A673 (cell line): ENCODE measurements around the gene HPS6. TPM values are rescaled to one million over a fixed set of nuclear protein-coding genes. Genes with fewer than 3 reads are reported as not detected.

Experiments used
- BruUV-seq: library from RNA; stranded (reverse); fragments of 400-500 nt; replicated peaks from 2 replicates; lab custom pipeline; 2021; lab: Mats Ljungman, UMichigan
- CTCF ChIA-PET: fragments of 300-600 bp; sonication (Branson Sonifier 250); formaldehyde crosslinking; loops from one replicate; lab custom pipeline; 2022; ENCODE audit warnings: antibody characterized with exemption; lab: Charles Lee
- POLR2A ChIA-PET: fragments of 300-600 bp; sonication (Branson Sonifier 250); formaldehyde crosslinking; loops from one replicate; lab custom pipeline; 2022; ENCODE audit warnings: antibody characterized with exemption; ENCODE audit not compliant: low non-redundant PET; lab: Charles Lee
- DNase-seq: peaks from one replicate; pipeline ENCODE4 v3.0.0-alpha.2; 2015; ENCODE audit warnings: low spot score
- H3K27ac ChIP-seq: fragments of 200-600 bp; sonication (generic); 2 replicates; pipeline ENCODE4 v1.5.1; 2016; ENCODE audit warnings: mixed run types, low read depth, mild to moderate bottlenecking, mixed read lengths, antibody characterized with exemption, low read length; ENCODE audit not compliant: poor library complexity, severe bottlenecking
- H3K27me3 ChIP-seq: fragments of 200-600 bp; sonication (generic); replicated peaks from 2 replicates; pipeline ENCODE4 v1.6.1; 2017; ENCODE audit warnings: mixed run types, low read depth, mild to moderate bottlenecking, mixed read lengths, antibody characterized with exemption, low read length; ENCODE audit not compliant: insufficient read depth, poor library complexity
- H3K36me3 ChIP-seq: fragments of 200-600 bp; sonication (generic); 2 replicates; pipeline ENCODE4 v1.6.1; 2016; ENCODE audit warnings: mixed run types, mild to moderate bottlenecking, mixed read lengths, antibody characterized with exemption, low read length; ENCODE audit not compliant: insufficient read depth, poor library complexity, severe bottlenecking
- H3K4me1 ChIP-seq: fragments of 200-600 bp; sonication (generic); 2 replicates; pipeline ENCODE4 v1.6.1; 2017; ENCODE audit warnings: mixed run types, mild to moderate bottlenecking, mixed read lengths, antibody characterized with exemption, low read length; ENCODE audit not compliant: insufficient read depth, poor library complexity, severe bottlenecking
- H3K4me3 ChIP-seq: fragments of 200-600 bp; sonication (generic); 2 replicates; pipeline ENCODE4 v1.5.1; 2016; ENCODE audit warnings: low read depth, mixed run types, mild to moderate bottlenecking, mixed read lengths, low read length; ENCODE audit not compliant: poor library complexity, severe bottlenecking
- H3K9me3 ChIP-seq: fragments of 200-600 bp; sonication (generic); 2 replicates; pipeline ENCODE4 v1.6.1; 2016; ENCODE audit warnings: mixed run types, low read depth, mild to moderate bottlenecking, mixed read lengths, antibody characterized with exemption, low read length; ENCODE audit not compliant: poor library complexity, severe bottlenecking
- CTCF ChIP-seq: fragments of 300-800, 200-600 bp; sonication (generic); conservative IDR thresholded peaks from 2 replicates; pipeline ENCODE4 v1.5.1; 2017; ENCODE audit warnings: low read depth, mild to moderate bottlenecking, antibody characterized with exemption, low read length, moderate library complexity, mixed read lengths
- EZH2 ChIP-seq: fragments of 200-600 bp; sonication (generic); IDR thresholded peaks from 2 replicates; pipeline ENCODE4 v1.6.1; 2017; ENCODE audit warnings: borderline replicate concordance, low read depth, mild to moderate bottlenecking, mixed read lengths, antibody characterized with exemption, low read length; ENCODE audit not compliant: poor library complexity, severe bottlenecking
- intact Hi-C: fragments of 100-400 bp; cut with micrococcal nuclease; formaldehyde crosslinking; loops from one replicate; pipeline ENCODE4 v1.10.0; 2022; ENCODE audit not compliant: unreplicated experiment
- total RNA-seq: library from RNA; stranded (reverse); gene quantifications from 2 replicates; pipeline ENCODE4 v1.2.3, GENCODE V29; 2021

HPS6 gene
- total RNA-seq, 1 experiment from 2014 or later: 12.6 TPM

GRCh38 chr10:102069071-102069470 is 3.9 kb downstream of the HPS6 start:
- Histone ChIP-seq H3K4me1 (peaks cover 9% of the 10 kb centered on the region), H3K9me3 (no peaks in the 10 kb centered on the region), H3K4me3 (no peak overlapping the region), H3K27ac (no peak overlapping the region), H3K27me3 (no peaks in the 10 kb centered on the region), H3K36me3 (no peaks in the 10 kb centered on the region)
- BruUV-seq: no TSS peak
- no peak for DNase-seq
- POLR2A ChIA-PET: interaction anchor here (0.6 kb wide), 1 partner anchor 101 kb away, joined by 4 read pairs; no protein-coding TSS in a partner anchor
- no peak for TF ChIP-seq CTCF
- no peak for TF ChIP-seq EZH2
- intact Hi-C loops: no loop called here
- CTCF ChIA-PET: no interaction called here

- ChIA-PET POLR2A (no interaction called here), CTCF (interaction anchor here (0.6 to 3.3 kb wide), 5 partner anchors 51 to 232 kb away, joined by 3 to 23 read pairs (median 4); no protein-coding TSS in a partner anchor)
- Histone ChIP-seq H3K4me3 (no peak overlapping the region), H3K4me1 (no peaks in the 10 kb centered on the region), H3K27me3 (no peaks in the 10 kb centered on the region), H3K27ac (no peak overlapping the region), H3K9me3 (no peaks in the 10 kb centered on the region), H3K36me3 (no peaks in the 10 kb centered on the region)
- intact Hi-C loops: loop anchor here (1.0 to 10.0 kb wide), 4 partner anchors 184 to 908 kb away; no protein-coding TSS in a partner anchor
- TF ChIP-seq CTCF: peak; percentile 97
- no peak for TF ChIP-seq EZH2
- DNase-seq: peak; percentile 87
- no TSS peak for BruUV-seq
These were observed 7.8 kb downstream of the HPS6 start for GRCh38 chr10:102072673-102073527.

- no peak overlapping the region for H3K4me3 ChIP-seq
- H3K4me1 ChIP-seq: no peaks in the 10 kb centered on the region
- H3K27me3 ChIP-seq: no peaks in the 10 kb centered on the region
- CTCF ChIA-PET: interaction anchor here (0.6 kb wide), 1 partner anchor 146 kb away, joined by 3 read pairs; no protein-coding TSS in a partner anchor
- BruUV-seq: no TSS peak
- no peaks in the 10 kb centered on the region for H3K36me3 ChIP-seq
- intact Hi-C loops: no loop called here
- H3K9me3 ChIP-seq: no peaks in the 10 kb centered on the region
- DNase-seq: no peak
- no peak for TF ChIP-seq CTCF
- TF ChIP-seq EZH2: no peak
- POLR2A ChIA-PET: no interaction called here
- no peak overlapping the region for H3K27ac ChIP-seq
These were observed 18.4 kb downstream of the HPS6 start for GRCh38 chr10:102083541-102083940.
